ENCODE data around the gene RAB23. TPM values are rescaled to one million over a fixed set of nuclear protein-coding genes. Genes with fewer than 3 reads are reported as not detected.

Gene RAB23
- total RNA-seq, 1 experiment from 2014 or later = 18.1 TPM

DNA sequence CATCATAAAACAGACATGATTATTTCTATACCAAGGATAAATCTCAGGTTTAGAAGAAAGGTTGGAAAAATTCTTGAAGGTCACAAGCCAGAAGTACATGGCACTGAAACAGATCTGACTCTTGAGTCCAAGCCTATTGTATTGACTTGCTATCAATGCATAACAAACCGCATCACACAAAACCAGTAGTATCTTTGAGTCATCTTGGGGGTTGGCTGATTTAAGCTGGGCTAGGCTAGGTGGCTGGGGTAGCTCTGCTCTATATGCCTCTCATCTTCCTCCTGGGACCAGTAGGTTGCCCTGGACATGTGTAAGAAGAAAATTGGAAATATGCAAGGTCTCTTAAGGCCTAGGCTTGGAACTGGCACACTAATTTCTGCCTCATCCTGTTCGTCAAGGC lies 37.0 kb upstream of the RAB23 start:
- no peak overlapping the region for H3K4ac ChIP-seq (ENCODE audit: low read depth, low read length)
- H4K20me1 ChIP-seq (ENCODE audit: control insufficient read depth, insufficient read depth, insufficient read length) = no peaks in the 10 kb centered on the region
- no peak overlapping the region for H2BK20ac ChIP-seq (ENCODE audit: low read depth, low read length, poor library complexity, severe bottlenecking)
- no peak overlapping the region for H3K18ac ChIP-seq (ENCODE audit: insufficient read length, low read depth, low read length)
- no peak for DNase-seq
- no peak overlapping the region for H2BK5ac ChIP-seq (ENCODE audit: insufficient read length, low read length)
- no peak overlapping the region for H4K91ac ChIP-seq (ENCODE audit: insufficient read length, low read depth, low read length)
- no peaks in the 10 kb centered on the region for H3K9me3 Mint-ChIP-seq
- no peaks in the 10 kb centered on the region for H3K9me3 ChIP-seq (ENCODE audit: control insufficient read depth, low read depth, low read length)
- H3K27ac Mint-ChIP-seq = no peak overlapping the region
- H2BK120ac ChIP-seq (ENCODE audit: low read depth, low read length, poor library complexity, severe bottlenecking) = no peak overlapping the region
- H2BK15ac ChIP-seq (ENCODE audit: low read depth, low read length) = no peak overlapping the region
- WGBS (ENCODE audit: extremely low coverage, insufficient read length, low lambda C conversion rate) = no CpG with 5 or more reads among the region's 2 CpGs
- no peaks in the 10 kb centered on the region for H3K4me1 ChIP-seq (ENCODE audit: insufficient read depth, low read length)
- H4K5ac ChIP-seq (ENCODE audit: insufficient read length, low read depth, low read length) = no peak overlapping the region
- H2AFZ ChIP-seq (ENCODE audit: low read length) = no peak overlapping the region
- H3K56ac ChIP-seq (ENCODE audit: insufficient read length, low read depth, low read length) = no peak overlapping the region
- no peaks in the 10 kb centered on the region for H3K79me2 ChIP-seq (ENCODE audit: insufficient read depth, low read length)
- no peak overlapping the region for H4K8ac ChIP-seq (replicated peaks; ENCODE audit: insufficient read length, low read depth, low read length)
- H3K27me3 Mint-ChIP-seq (ENCODE audit: low read depth) = no peaks in the 10 kb centered on the region
- H3K4me2 ChIP-seq (ENCODE audit: insufficient read depth, insufficient read length, low read length) = no peak overlapping the region
- no peak overlapping the region for H2BK12ac ChIP-seq (ENCODE audit: insufficient read length, low read depth, low read length)
- peaks cover 0 to 3% of the 10 kb centered on the region in 2 experiments; a peak in 1 of 4 replicates for H3K4me1 Mint-ChIP-seq
- H3K36me3 Mint-ChIP-seq (ENCODE audit: insufficient read depth in 1 of 3, low read depth in 3 of 3) = no peaks in the 10 kb centered on the region
- H3K14ac ChIP-seq (ENCODE audit: insufficient read depth, low read length) = no peak overlapping the region
- H3K27me3 ChIP-seq (ENCODE audit: insufficient read depth, low read length) = no peaks in the 10 kb centered on the region
- no peak overlapping the region for H3K4me3 Mint-ChIP-seq
- H3K23ac ChIP-seq (ENCODE audit: insufficient read length, low read depth, low read length) = no peak overlapping the region
- H2AK5ac ChIP-seq (ENCODE audit: insufficient read length, low read length) = no peak overlapping the region
- H3K23me2 ChIP-seq (ENCODE audit: insufficient read length, low read depth, low read length, poor library complexity, severe bottlenecking) = no peaks in the 10 kb centered on the region
- no peak overlapping the region for H3K27ac ChIP-seq (ENCODE audit: insufficient read length, low read depth, low read length)
- H3T11ph ChIP-seq (ENCODE audit: low read length) = no peak overlapping the region
- no peak for TF ChIP-seq CTCF (conservative IDR thresholded peaks at IDR 0.05)
- H3K79me1 ChIP-seq (ENCODE audit: insufficient read depth, low read depth, low read length, poor library complexity, severe bottlenecking) = no peaks in the 10 kb centered on the region
- no peak overlapping the region for H3K9ac ChIP-seq (ENCODE audit: extremely low read depth, insufficient read length, low read length)
